22Rv1 (cell line): ENCODE data around the gene ZKSCAN2.

ENCODE experiments used
- ZFX ChIP-seq: fragments of 450-650 bp; IDR thresholded peaks from 2 replicates; pipeline ENCODE4 v1.6.1; 2017; ENCODE audit warnings: antibody characterized with exemption, borderline replicate concordance
- TF ChIP-seq, protein P1 (sequence below): fragments of 450-650 bp; IDR thresholded peaks from 2 replicates; pipeline ENCODE4 v1.5.1; 2017; ENCODE audit warnings: mild to moderate bottlenecking

DNA sequence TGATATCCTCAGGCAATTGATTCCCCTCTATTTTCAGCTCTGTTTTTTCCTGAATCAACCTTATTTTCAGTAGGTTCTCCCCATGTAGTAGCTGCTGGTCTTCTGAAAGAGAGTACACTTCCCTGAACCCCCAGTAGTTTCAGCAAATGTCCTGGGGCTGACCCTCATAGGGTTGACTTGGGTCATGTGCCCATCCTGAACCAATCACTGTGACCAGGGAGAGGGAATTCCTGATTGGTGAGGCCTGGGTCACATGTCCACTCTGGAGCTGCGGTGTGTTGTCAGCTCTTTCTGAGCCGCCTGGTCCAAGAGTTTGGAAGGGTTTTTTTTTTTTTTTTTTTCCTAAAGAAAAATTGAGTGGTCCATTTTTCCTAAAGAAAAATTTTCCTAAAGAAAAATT, 8.3 kb upstream of the ZKSCAN2 start:
- TF ChIP-seq, protein P1, sequence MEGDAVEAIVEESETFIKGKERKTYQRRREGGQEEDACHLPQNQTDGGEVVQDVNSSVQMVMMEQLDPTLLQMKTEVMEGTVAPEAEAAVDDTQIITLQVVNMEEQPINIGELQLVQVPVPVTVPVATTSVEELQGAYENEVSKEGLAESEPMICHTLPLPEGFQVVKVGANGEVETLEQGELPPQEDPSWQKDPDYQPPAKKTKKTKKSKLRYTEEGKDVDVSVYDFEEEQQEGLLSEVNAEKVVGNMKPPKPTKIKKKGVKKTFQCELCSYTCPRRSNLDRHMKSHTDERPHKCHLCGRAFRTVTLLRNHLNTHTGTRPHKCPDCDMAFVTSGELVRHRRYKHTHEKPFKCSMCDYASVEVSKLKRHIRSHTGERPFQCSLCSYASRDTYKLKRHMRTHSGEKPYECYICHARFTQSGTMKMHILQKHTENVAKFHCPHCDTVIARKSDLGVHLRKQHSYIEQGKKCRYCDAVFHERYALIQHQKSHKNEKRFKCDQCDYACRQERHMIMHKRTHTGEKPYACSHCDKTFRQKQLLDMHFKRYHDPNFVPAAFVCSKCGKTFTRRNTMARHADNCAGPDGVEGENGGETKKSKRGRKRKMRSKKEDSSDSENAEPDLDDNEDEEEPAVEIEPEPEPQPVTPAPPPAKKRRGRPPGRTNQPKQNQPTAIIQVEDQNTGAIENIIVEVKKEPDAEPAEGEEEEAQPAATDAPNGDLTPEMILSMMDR, result no peak
- no peak for TF ChIP-seq ZFX
